Neural progenitor cell (in vitro differentiated cells): ENCODE measurements around the gene PROSER2. TPM values are rescaled to one million over a fixed set of nuclear protein-coding genes. Genes with fewer than 3 reads are reported as not detected.

Source experiments
- DNase-seq: peaks from one replicate; pipeline ENCODE4 v3.0.0-alpha.2; 2016; ENCODE audit warnings: low spot score
- H2AFZ ChIP-seq: fragments of 200-600 bp; sonication (generic); replicated peaks from 2 replicates; pipeline ENCODE4 v1.6.1; 2016; ENCODE audit warnings: antibody characterized with exemption
- H3F3A ChIP-seq: fragments of 200-600 bp; sonication (generic); 2 replicates; pipeline ENCODE4 v1.6.1; 2016; ENCODE audit warnings: antibody characterized with exemption, low read depth
- H3K27ac ChIP-seq: fragments of 200-600 bp; sonication (generic); 2 replicates; pipeline ENCODE4 v1.5.1; 2016; ENCODE audit warnings: mild to moderate bottlenecking
- H3K27me3 ChIP-seq: fragments of 200-600 bp; sonication (generic); 2 replicates; pipeline ENCODE4 v1.6.1; 2016; ENCODE audit warnings: mild to moderate bottlenecking, moderate library complexity
- H3K36me3 ChIP-seq: fragments of 200-600 bp; sonication (generic); 2 replicates; pipeline ENCODE4 v1.5.1; 2016
- H3K4me1 ChIP-seq: fragments of 200-600 bp; sonication (generic); 2 replicates; pipeline ENCODE4 v1.6.1; 2016; ENCODE audit warnings: mixed run types
- H3K4me2 ChIP-seq: fragments of 200-600 bp; sonication (generic); 2 replicates; pipeline ENCODE4 v1.6.1; 2016
- H3K4me3 ChIP-seq: fragments of 200-600 bp; sonication (generic); 2 replicates; pipeline ENCODE4 v1.5.1; 2016
- H3K79me2 ChIP-seq: fragments of 200-600 bp; sonication (generic); 2 replicates; pipeline ENCODE4 v1.6.1; 2016; ENCODE audit warnings: low read depth
- H3K9ac ChIP-seq: fragments of 200-600 bp; sonication (generic); 2 replicates; pipeline ENCODE4 v1.6.1; 2016
- H3K9me3 ChIP-seq: fragments of 200-600 bp; sonication (generic); 2 replicates; pipeline ENCODE4 v1.5.1; 2016; ENCODE audit warnings: low read depth
- H4K20me1 ChIP-seq: fragments of 200-600 bp; sonication (generic); 2 replicates; pipeline ENCODE4 v1.6.1; 2016; ENCODE audit warnings: low read depth
- H3K27ac Mint-ChIP-seq: 3 replicates; pipeline ENCODE4 v1.8.0; 2021; ENCODE audit warnings: mixed read lengths
- H3K27me3 Mint-ChIP-seq: 2 replicates; pipeline ENCODE4 v1.8.0; 2022; ENCODE audit warnings: low read depth, mild to moderate bottlenecking, inconsistent platforms, moderate library complexity, mixed read lengths; ENCODE audit not compliant: insufficient read depth
- H3K36me3 Mint-ChIP-seq: 3 replicates; pipeline ENCODE4 v1.8.0; 2021; ENCODE audit warnings: mixed read lengths
- H3K4me1 Mint-ChIP-seq: 3 replicates; pipeline ENCODE4 v1.8.0; 2021; ENCODE audit warnings: mixed read lengths
- H3K4me3 Mint-ChIP-seq: 3 replicates; pipeline ENCODE4 v1.8.0; 2021; ENCODE audit warnings: mild to moderate bottlenecking, moderate library complexity, mixed read lengths
- H3K9me3 Mint-ChIP-seq: 3 replicates; pipeline ENCODE4 v1.8.0; 2020; ENCODE audit warnings: mixed read lengths
- CTCF ChIP-seq: fragments of 200-600 bp; sonication (generic); IDR thresholded peaks from 2 replicates; pipeline ENCODE4 v1.5.1; 2017; ENCODE audit warnings: antibody characterized with exemption, mild to moderate bottlenecking
- EZH2 ChIP-seq: fragments of 200-600 bp; sonication (generic); IDR thresholded peaks from 2 replicates; pipeline ENCODE4 v1.6.1; 2017; ENCODE audit warnings: antibody characterized with exemption, mild to moderate bottlenecking, moderate library complexity
- EZH2phosphoT487 ChIP-seq: fragments of 200-600 bp; sonication (generic); IDR thresholded peaks from 2 replicates; pipeline ENCODE4 v1.6.1; 2017; ENCODE audit warnings: antibody characterized with exemption
- total RNA-seq: library from RNA; depleted of rRNA; stranded (reverse); fragments of >200 nt; gene quantifications from 2 replicates; pipeline ENCODE4 v1.2.3, GENCODE V29; 2015; ENCODE audit warnings: low replicate concordance

PROSER2 gene
- total RNA-seq, 1 donor from 2014 or later = 2.3 TPM

- Histone ChIP-seq H3K4me2 (no peak overlapping the region), H3K36me3 (no peaks in the 10 kb centered on the region), H3K79me2 (no peaks in the 10 kb centered on the region), H3K27me3 (no peaks in the 10 kb centered on the region), H3K4me3 (no peak overlapping the region), H3K9me3 (no peaks in the 10 kb centered on the region), H2AFZ (no peak overlapping the region), H3K27ac (no peak overlapping the region), H3K9ac (no peak overlapping the region), H3F3A (peaks cover 14% of the 10 kb centered on the region), H3K4me1 (peaks cover 13% of the 10 kb centered on the region), H4K20me1 (no peaks in the 10 kb centered on the region)
- Mint-ChIP-seq H3K9me3 (peaks cover 1% of the 10 kb centered on the region), H3K4me1 (peaks cover 12% of the 10 kb centered on the region), H3K27ac (peak overlapping the region; percentile 42), H3K4me3 (no peak overlapping the region), H3K36me3 (no peaks in the 10 kb centered on the region), H3K27me3 (peaks cover 6% of the 10 kb centered on the region)
- no peak for DNase-seq
- TF ChIP-seq CTCF (no peak), EZH2 (no peak), EZH2phosphoT487 (no peak)
Observed at GRCh38 chr10:11910102-11910501, 86.9 kb downstream of the PROSER2 start.

GRCh38 chr10:11913079-11913641 is 90.0 kb downstream of the PROSER2 start:
- Mint-ChIP-seq H3K27me3 (peaks cover 8% of the 10 kb centered on the region), H3K4me1 (peaks cover 11% of the 10 kb centered on the region), H3K9me3 (no peaks in the 10 kb centered on the region), H3K27ac (peak overlapping the region; percentile 75), H3K4me3 (no peak overlapping the region), H3K36me3 (no peaks in the 10 kb centered on the region)
- Histone ChIP-seq H3K27me3 (no peaks in the 10 kb centered on the region), H3K79me2 (no peaks in the 10 kb centered on the region), H3K9me3 (no peaks in the 10 kb centered on the region), H3K27ac (peak overlapping the region; percentile 17), H3K36me3 (no peaks in the 10 kb centered on the region), H4K20me1 (no peaks in the 10 kb centered on the region), H3K9ac (no peak overlapping the region), H3F3A (peaks cover 14% of the 10 kb centered on the region), H3K4me3 (no peak overlapping the region), H2AFZ (peak overlapping the region; percentile 99), H3K4me2 (peak overlapping the region; percentile 59), H3K4me1 (peaks cover 13% of the 10 kb centered on the region)
- DNase-seq = peak; percentile 70
- TF ChIP-seq EZH2 = no peak
- TF ChIP-seq CTCF = peak; percentile 16

- no peaks in the 10 kb centered on the region for H3K9me3 Mint-ChIP-seq
- no peak for TF ChIP-seq CTCF
- no peak for TF ChIP-seq EZH2phosphoT487
- TF ChIP-seq EZH2 = no peak
Observed at GRCh38 chr10:11918384-11918783, 95.2 kb downstream of the PROSER2 start.

More at GRCh38 chr10:11918384-11918783, 95.2 kb downstream of the PROSER2 start:
- Mint-ChIP-seq H3K27me3 (peaks cover 6% of the 10 kb centered on the region), H3K36me3 (peaks cover 27% of the 10 kb centered on the region), H3K4me3 (no peak overlapping the region), H3K27ac (no peak overlapping the region), H3K4me1 (peaks cover 2% of the 10 kb centered on the region)
- no peak overlapping the region for H3K4me3 ChIP-seq
- peaks cover 11% of the 10 kb centered on the region for H3K4me1 ChIP-seq
- no peak for DNase-seq
- H3K9me3 ChIP-seq = no peaks in the 10 kb centered on the region
- no peak overlapping the region for H3K4me2 ChIP-seq
- H2AFZ ChIP-seq = no peak overlapping the region
- no peaks in the 10 kb centered on the region for H3K27me3 ChIP-seq
- H3K79me2 ChIP-seq = no peaks in the 10 kb centered on the region
- H3F3A ChIP-seq = peaks cover 9% of the 10 kb centered on the region
- H4K20me1 ChIP-seq = no peaks in the 10 kb centered on the region
- H3K9ac ChIP-seq = no peak overlapping the region
- H3K27ac ChIP-seq = no peak overlapping the region
- H3K36me3 ChIP-seq = peaks cover 9% of the 10 kb centered on the region
